CD4-positive, CD25-positive, alpha-beta regulatory T cell (primary cell): ENCODE results near the gene MORN2. TPM values are rescaled to one million over a fixed set of nuclear protein-coding genes. Genes with fewer than 3 reads are reported as not detected.

Experiments
- ATAC-seq, 2 donors: fragments of 150-1000 bp; cut with Tn5 transposase; one replicate each; pipeline ENCODE4 v1.10.0; 2021; ENCODE audit warnings: low read depth in 2 of 2, moderate number of reproducible peaks in 2 of 2, moderate library complexity in 1 of 2
- DNase-seq, 3 donors: peaks; one replicate each; pipeline versions ENCODE4 v3.0.0 to v3.0.0-alpha.2; 2012 to 2022; ENCODE audit warnings: mixed read lengths in 1 of 3
- H3K27ac ChIP-seq: one replicate; pipeline ENCODE4 v1.7.0; 2013; ENCODE audit warnings: mild to moderate bottlenecking, low read length; ENCODE audit not compliant: insufficient read depth, poor library complexity, severe bottlenecking
- H3K27me3 ChIP-seq: one replicate; pipeline ENCODE4 v1.7.0; 2013; ENCODE audit warnings: low read length; ENCODE audit not compliant: control insufficient read depth, insufficient read depth
- H3K36me3 ChIP-seq: one replicate; pipeline ENCODE4 v1.7.0; 2013; ENCODE audit warnings: mild to moderate bottlenecking, low read length, moderate library complexity; ENCODE audit not compliant: control insufficient read depth, insufficient read depth
- H3K4me1 ChIP-seq: 2 replicates; pipeline ENCODE4 v1.7.0; 2013; ENCODE audit warnings: mild to moderate bottlenecking, low read length; ENCODE audit not compliant: insufficient read depth, control insufficient read depth, poor library complexity, severe bottlenecking
- H3K4me3 ChIP-seq: one replicate; pipeline ENCODE4 v1.7.0; 2013; ENCODE audit warnings: low read depth, mild to moderate bottlenecking, low read length, moderate library complexity
- H3K9me3 ChIP-seq, 2 experiments: 1 replicate in 1 of 2; 2 replicates in 1 of 2; pipeline ENCODE4 v1.7.0; 2013; ENCODE audit warnings: low read length in 2 of 2, mild to moderate bottlenecking in 1 of 2, moderate library complexity in 1 of 2; ENCODE audit not compliant: control insufficient read depth in 2 of 2
- H3K27ac Mint-ChIP-seq, 3 donors: one replicate each; pipeline ENCODE4 v1.8.0; 2020 to 2022; ENCODE audit warnings: mild to moderate bottlenecking in 3 of 3, mixed read lengths in 3 of 3, moderate library complexity in 2 of 3
- H3K27me3 Mint-ChIP-seq: one replicate; pipeline ENCODE4 v1.8.0; 2022; ENCODE audit warnings: mild to moderate bottlenecking, mixed read lengths
- H3K36me3 Mint-ChIP-seq: one replicate; pipeline ENCODE4 v1.8.0; 2020; ENCODE audit warnings: mixed read lengths
- H3K4me1 Mint-ChIP-seq, 4 donors: one replicate each; pipeline ENCODE4 v1.8.0; 2020 to 2022; ENCODE audit warnings: mixed read lengths in 4 of 4, mild to moderate bottlenecking in 1 of 4
- H3K4me3 Mint-ChIP-seq, 4 donors: one replicate each; pipeline ENCODE4 v1.8.0; 2020 to 2022; ENCODE audit warnings: mild to moderate bottlenecking in 4 of 4, mixed read lengths in 4 of 4, moderate library complexity in 3 of 4
- H3K9me3 Mint-ChIP-seq, 7 donors: one replicate each; pipeline ENCODE4 v1.8.0; 2020 to 2022; ENCODE audit warnings: mixed read lengths in 7 of 7, mild to moderate bottlenecking in 3 of 7, moderate library complexity in 2 of 7
- polyA plus RNA-seq, 4 donors: library from polyadenylated mRNA; unstranded; fragments of 300-500 nt; fragmentation: Illumina TruSeq; gene quantifications; one replicate each; pipeline ENCODE4 v1.2.3, GENCODE V29; 2021
- total RNA-seq: library from RNA; stranded (reverse); gene quantifications from one replicate; pipeline ENCODE4 v1.2.3, GENCODE V29; 2022

The MORN2 gene
- total and polyA plus RNA-seq, 5 donors from 2014 or later = 1.5 to 8.0 (median 5.3) TPM

DNA sequence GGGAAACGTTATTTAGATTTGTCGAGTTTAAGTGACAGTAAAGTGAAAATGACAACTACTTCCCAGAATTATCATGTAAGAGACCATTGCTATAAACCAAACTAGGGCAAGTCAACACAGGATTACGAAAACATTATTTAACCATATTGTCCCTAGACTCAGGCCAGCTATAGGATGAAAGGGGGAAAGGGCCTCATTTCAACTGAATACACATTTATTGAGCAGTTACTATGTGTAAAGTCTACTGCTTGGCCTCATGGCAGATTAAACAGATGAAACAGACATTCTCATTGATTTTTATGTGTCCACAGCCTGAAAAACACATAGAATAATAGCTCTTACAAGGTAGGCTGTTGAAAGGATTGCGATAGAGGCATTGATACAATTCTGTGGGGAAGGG, 46.6 kb downstream of the MORN2 start:
- no peak overlapping the region for H3K4me3 Mint-ChIP-seq
- H3K27ac Mint-ChIP-seq = no peak overlapping the region
- Histone ChIP-seq H3K27me3 (no peaks in the 10 kb centered on the region), H3K4me1 (no peaks in the 10 kb centered on the region), H3K9me3 (no peaks in the 10 kb centered on the region), H3K27ac (no peak overlapping the region), H3K4me3 (no peak overlapping the region), H3K36me3 (no peaks in the 10 kb centered on the region)
- ATAC-seq (no peak), DNase-seq (no peak)
- H3K27me3 Mint-ChIP-seq = peaks cover 22% of the 10 kb centered on the region
- no peaks in the 10 kb centered on the region for H3K4me1 Mint-ChIP-seq
- peaks cover 0 to 1% (median 0%) of the 10 kb centered on the region in 7 donors for H3K9me3 Mint-ChIP-seq
- H3K36me3 Mint-ChIP-seq = no peaks in the 10 kb centered on the region

DNA sequence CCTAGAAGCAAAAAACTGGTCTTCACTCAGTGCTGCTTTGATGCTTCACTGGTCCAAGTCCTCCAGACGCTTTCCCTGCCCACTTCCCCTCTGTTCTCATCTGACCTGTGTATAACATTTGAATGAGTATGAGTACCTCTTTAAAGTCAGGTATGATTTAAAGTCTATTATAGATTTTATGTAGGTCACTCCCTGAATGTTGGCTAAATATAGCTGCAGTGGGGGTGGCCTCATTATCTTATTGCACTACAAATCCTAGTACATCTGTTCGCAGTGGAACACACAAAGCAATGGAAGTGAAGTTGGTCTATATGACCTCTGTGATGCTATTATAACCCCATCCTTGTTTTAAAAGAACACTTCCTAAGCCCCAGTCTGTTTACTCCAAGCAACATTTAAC, 47.1 kb downstream of the MORN2 start:
- DNase-seq (no peak), ATAC-seq (no peak)
- H3K27me3 ChIP-seq = no peaks in the 10 kb centered on the region
- Mint-ChIP-seq H3K4me1 (no peaks in the 10 kb centered on the region), H3K9me3 (peaks cover 0 to 1% (median 0%) of the 10 kb centered on the region in 7 donors), H3K36me3 (no peaks in the 10 kb centered on the region), H3K27ac (no peak overlapping the region), H3K27me3 (peaks cover 20% of the 10 kb centered on the region), H3K4me3 (no peak overlapping the region)
- no peaks in the 10 kb centered on the region for H3K9me3 ChIP-seq
- no peaks in the 10 kb centered on the region for H3K36me3 ChIP-seq
- no peak overlapping the region for H3K27ac ChIP-seq
- H3K4me1 ChIP-seq = no peaks in the 10 kb centered on the region
- H3K4me3 ChIP-seq = no peak overlapping the region

DNA sequence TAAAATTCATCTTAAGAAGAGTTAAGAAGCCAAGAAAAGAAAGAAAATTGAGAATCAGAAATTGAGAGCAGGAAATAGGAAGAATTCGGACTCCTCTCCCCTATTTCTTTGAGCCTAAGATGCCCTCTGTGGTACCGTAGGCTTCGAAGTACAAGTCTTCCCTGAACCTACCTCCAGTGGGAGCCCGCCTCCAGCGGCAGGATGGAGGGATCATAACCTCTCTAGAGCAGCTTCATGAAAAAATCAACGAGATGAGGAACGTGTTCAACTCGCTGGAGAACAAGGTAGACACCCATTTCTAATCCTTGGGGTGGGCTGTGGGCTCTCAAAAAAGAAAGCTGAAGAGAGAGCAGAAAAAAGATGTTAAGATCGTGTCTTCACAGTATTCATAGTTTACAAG, 50.2 kb downstream of the MORN2 start:
- Histone ChIP-seq H3K9me3 (no peaks in the 10 kb centered on the region), H3K4me3 (no peak overlapping the region), H3K27me3 (no peaks in the 10 kb centered on the region), H3K36me3 (no peaks in the 10 kb centered on the region), H3K4me1 (no peaks in the 10 kb centered on the region), H3K27ac (no peak overlapping the region)
- Mint-ChIP-seq H3K4me1 (no peaks in the 10 kb centered on the region), H3K27me3 (peaks cover 24% of the 10 kb centered on the region), H3K4me3 (no peak overlapping the region), H3K36me3 (no peaks in the 10 kb centered on the region), H3K27ac (no peak overlapping the region), H3K9me3 (no peaks in the 10 kb centered on the region)
- DNase-seq (no peak), ATAC-seq (no peak)

DNA sequence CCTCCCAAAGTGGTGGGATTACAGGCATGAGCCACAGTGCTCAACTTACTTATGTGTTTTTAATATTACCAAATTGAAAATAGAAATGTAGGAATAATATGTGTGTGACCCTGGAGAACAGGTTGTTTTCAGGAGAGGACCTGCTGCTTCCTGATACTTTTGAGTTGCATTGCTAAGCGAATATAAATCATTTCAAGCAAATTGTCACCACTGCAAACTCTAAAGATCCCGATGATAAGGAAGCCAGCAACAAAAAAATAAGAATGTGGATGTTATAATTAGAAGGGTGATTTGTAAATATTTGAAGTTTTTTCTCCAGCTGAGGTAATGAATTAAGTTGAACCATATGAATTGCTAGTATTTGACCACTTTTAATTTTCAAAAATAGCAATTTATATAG, 54.8 kb downstream of the MORN2 start:
- H3K27ac Mint-ChIP-seq = no peak overlapping the region
- H3K27me3 ChIP-seq = no peaks in the 10 kb centered on the region
- no peaks in the 10 kb centered on the region for H3K36me3 ChIP-seq
- H3K36me3 Mint-ChIP-seq = no peaks in the 10 kb centered on the region
- H3K27me3 Mint-ChIP-seq = peaks cover 19% of the 10 kb centered on the region
- ATAC-seq = no peak
- H3K4me3 Mint-ChIP-seq = no peak overlapping the region
- no peak for DNase-seq
- no peak overlapping the region for H3K27ac ChIP-seq
- no peaks in the 10 kb centered on the region for H3K9me3 Mint-ChIP-seq
- H3K4me3 ChIP-seq = no peak overlapping the region
- no peaks in the 10 kb centered on the region for H3K9me3 ChIP-seq
- H3K4me1 ChIP-seq = no peaks in the 10 kb centered on the region
- no peaks in the 10 kb centered on the region for H3K4me1 Mint-ChIP-seq

Other genes with a start within 250 kb of the MORN2 start
- gene GALM, start 209.9 kb upstream of the MORN2 start, total RNA-seq = 46.8 TPM
- 10 to 100 TPM; 47.5 to 75.2 (median 51.4) TPM for gene GALM, start 209.9 kb upstream of the MORN2 start, polyA plus RNA-seq
- 584 TPM for gene SRSF7, start 124.6 kb upstream of the MORN2 start, total RNA-seq
- 100 to 1,000 TPM; 186 to 278 (median 203) TPM for gene SRSF7, start 124.6 kb upstream of the MORN2 start, polyA plus RNA-seq
- gene GEMIN6, start 97.8 kb upstream of the MORN2 start, total RNA-seq = 5.1 TPM
- gene GEMIN6, start 97.8 kb upstream of the MORN2 start, polyA plus RNA-seq = 10 to 100 TPM; 13.4 to 20.6 (median 15.3) TPM
- 18.0 TPM for gene DHX57, start within 50 bp of the MORN2 start, total RNA-seq
- gene DHX57, start within 50 bp of the MORN2 start, polyA plus RNA-seq = 1 to 10 TPM; 6.2 to 9.2 (median 7.4) TPM
- not detected for gene ARHGEF33, start 13.9 kb downstream of the MORN2 start, total RNA-seq
- gene ARHGEF33, start 13.9 kb downstream of the MORN2 start, polyA plus RNA-seq = under 1 TPM in 1 of 4 donors, not detected in 3; 0.16 TPM
- 50.4 TPM for gene SOS1, start 245.1 kb downstream of the MORN2 start, total RNA-seq
- 10 to 100 TPM in 3 of 4 donors, 1 to 10 TPM in 1; 5.5 to 15.2 (median 11.9) TPM for gene SOS1, start 245.1 kb downstream of the MORN2 start, polyA plus RNA-seq